Measurements from ENCODE around the gene NLGN1.

DNA sequence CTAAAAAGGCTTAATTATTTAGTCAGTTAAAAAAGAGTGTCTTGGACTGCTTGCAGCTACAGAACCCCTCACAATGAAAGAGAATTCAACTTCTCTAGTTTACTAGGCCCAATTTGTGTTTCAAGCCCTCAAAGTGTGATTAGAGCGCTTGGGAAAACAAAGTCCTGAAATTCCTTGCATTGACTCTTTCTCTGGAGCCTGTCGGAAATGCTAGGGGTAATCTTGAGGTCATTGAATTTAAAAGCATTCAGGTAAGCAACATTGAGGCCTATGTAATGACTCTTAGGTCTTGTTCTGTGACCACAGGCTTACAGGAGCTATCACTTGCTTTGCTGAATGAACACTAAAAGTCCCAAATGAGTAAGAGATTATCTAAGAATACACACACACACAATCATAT, 186.0 kb downstream of the NLGN1 start:
- no peak for TF ChIP-seq POLR2A (conservative IDR thresholded peaks at IDR 0.05)
- TF ChIP-seq PRPF4 (IDR thresholded peaks at IDR 0.05; ENCODE audit: insufficient read depth, low read depth, low read length, poor library complexity, severe bottlenecking), result no peak
- TF ChIP-seq POLR2AphosphoS5 (IDR thresholded peaks at IDR 0.05; ENCODE audit: control insufficient read depth, insufficient read depth, low read depth, low read length), result no peak
- no peak for TF ChIP-seq ERF (CRISPR knock-in tag; IDR thresholded peaks at IDR 0.05)
- TF ChIP-seq BCOR (IDR thresholded peaks at IDR 0.05), result no peak
- no peak for TF ChIP-seq ESRRA (IDR thresholded peaks at IDR 0.05; ENCODE audit: borderline replicate concordance, low read depth)
- TF ChIP-seq RBFOX2 (IDR thresholded peaks at IDR 0.05; ENCODE audit: low read depth, low read length), result no peak
- no peak for TF ChIP-seq MAFK (IDR thresholded peaks at IDR 0.05; ENCODE audit: low read length)
